ENCODE results near the gene FRMD3.
A peak's percentile ranks its signal among the peaks of the same experiment; 100 is the strongest.

FRMD3 gene

DNA sequence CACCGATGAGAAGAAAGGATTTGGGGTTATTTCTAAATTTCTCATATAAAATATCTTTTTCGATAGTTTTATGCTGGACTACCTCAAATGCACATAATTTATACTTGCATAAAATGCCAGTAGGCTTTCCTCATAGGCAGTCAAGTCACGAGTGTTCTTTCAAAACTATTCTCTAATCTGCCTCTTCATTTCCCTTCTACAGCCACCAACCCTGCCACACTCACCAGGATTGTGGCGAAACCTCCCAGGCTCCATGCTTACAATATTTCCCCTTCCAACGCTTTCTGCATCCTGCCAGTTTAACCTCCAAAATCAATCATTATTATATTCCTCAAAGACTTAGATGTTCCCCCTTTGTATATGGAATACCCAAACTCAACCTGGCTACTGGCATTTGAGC lies 65.4 kb downstream of the FRMD3 start:
- no peak for DNase-seq (ENCODE audit: low spot score)

DNA sequence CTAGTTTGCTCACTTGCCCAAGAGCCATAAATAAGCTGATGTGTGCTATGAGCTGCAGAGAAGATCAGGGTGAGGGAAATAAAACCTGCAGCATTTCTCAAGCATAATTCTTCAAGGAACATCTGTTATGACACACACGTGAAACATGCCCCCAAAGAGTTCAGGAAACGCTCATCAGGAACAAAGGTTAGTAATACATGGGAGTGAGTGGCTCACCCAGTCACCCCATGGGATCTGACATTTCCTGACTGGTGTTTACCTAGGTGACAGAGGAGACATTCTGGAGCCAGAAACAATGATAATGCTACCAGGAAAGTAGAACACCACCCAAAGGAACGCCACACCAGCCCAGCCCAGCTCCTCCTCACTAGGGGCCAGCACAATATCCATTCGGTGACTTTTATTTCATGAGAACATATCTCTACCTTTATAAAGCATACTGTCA lies 66.0 kb downstream of the FRMD3 start:
- DNase-seq (ENCODE audit: low spot score) = no peak

DNA sequence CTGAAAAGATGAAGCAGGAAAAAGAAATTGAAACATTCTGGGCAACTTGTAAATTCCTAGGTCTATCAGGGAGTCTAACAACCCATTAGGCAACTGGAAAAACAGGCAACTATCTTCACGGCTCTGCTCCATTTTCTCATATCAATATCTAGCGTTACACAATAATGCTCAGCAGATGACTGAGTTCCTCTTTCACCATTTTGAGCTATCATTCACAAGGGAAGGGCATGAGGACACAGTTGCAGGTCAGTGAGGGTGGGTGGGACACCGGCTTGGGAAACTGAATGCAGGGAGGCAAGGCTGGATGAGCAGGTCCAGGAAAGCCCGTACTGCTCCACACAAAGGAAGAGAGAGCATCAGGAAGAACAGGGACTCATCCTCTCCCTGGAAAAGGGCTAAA lies 67.0 kb downstream of the FRMD3 start:
- no peak for DNase-seq (ENCODE audit: low spot score)

DNA sequence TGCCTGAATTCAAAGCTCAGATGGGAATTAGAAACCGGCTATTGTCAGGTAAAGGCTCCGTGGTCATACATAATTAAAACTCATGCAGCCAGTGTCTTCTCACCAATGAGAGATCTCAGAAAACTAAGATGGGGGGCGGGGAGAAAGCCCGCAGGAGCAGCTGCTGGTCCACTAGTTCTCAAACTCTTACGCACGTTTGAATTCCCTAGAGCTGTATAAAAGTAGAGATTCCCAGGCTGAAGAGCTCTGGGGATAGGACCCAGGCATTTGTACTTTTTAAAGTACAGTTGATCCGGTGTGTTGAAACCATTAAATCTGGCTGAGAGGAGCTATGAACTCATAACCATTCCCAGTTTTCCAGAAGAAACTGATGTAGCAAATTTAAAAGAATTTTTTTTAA lies 68.5 kb downstream of the FRMD3 start:
- no peak for DNase-seq (ENCODE audit: low spot score)

DNA sequence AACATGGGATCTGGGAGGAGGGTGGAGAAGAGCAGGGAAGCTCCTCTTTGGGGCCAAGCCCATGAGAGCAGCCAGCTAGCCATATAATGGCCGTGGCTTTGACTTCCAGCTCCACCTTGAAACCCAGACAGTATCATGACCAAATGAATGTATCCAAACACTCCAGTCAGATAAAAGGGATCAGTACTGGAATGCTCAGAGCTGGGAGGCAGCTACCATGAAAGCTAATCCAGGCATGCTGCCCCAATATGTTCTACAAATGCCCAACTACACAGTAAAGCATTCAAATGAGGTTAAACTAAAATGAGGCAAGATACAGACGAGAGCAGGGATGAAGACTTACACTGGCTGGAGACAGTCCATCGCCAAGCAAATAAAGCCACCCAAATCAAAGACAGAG lies 69.4 kb downstream of the FRMD3 start:
- no peak for DNase-seq (ENCODE audit: low spot score)

DNA sequence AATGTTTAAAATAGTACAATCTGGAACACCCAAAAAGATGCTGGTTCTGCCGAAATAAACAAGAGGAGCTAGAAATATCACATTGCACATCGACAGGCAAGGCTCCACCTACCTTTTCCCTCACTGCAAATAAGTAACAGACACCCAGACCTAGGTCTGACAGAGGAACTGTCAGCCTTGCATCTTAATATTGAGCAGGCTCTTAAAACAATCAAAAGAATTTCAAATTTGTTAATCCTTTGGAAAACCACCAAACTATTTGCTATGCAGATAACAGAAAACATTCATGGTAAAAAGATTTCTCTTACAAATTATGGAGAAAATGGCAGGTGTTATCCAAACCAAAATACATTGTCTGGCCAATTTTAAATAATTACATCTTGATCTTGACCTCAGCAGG lies 71.3 kb downstream of the FRMD3 start:
- DNase-seq (ENCODE audit: low spot score) = no peak

DNA sequence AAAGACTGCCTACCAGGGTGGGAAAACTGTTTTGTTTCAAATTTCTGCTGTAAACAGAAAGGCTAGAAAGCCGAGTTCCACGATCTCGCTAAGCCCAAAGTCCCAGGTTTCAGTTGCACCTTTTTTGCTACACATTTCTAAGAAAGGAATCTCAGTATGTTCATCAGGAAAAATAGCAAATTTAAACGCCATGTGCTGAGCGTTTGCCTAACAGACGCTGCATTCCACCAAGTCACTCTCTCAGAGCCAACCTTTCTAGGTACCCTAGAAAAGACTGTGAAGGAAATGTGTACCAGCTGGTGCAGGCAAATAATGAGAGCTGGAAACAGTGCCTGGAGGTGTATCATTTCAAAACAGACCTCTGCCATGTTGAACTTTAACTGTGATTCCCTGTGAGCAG lies 71.8 kb downstream of the FRMD3 start:
- no peak for DNase-seq (ENCODE audit: low spot score)

DNA sequence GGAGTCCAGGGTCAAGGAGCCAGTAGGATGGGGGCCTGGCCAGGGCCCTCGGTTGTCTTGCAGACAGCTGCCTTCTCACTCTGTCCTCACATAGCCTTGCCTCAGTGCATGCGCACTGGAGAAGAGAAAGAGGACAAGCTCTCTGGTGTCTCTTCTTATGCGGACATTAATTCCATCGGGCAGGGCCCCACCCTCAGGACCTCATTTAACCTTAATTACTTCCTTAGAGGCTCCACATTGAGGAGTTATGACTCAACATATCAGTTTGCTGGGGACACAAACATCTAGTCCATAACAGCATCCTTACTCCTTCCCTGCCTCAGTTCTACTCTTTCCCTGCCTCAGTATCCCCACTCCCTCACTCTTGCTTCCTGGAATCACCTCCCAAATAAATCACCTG lies 78.4 kb downstream of the FRMD3 start:
- no peak for DNase-seq (ENCODE audit: low spot score)

DNA sequence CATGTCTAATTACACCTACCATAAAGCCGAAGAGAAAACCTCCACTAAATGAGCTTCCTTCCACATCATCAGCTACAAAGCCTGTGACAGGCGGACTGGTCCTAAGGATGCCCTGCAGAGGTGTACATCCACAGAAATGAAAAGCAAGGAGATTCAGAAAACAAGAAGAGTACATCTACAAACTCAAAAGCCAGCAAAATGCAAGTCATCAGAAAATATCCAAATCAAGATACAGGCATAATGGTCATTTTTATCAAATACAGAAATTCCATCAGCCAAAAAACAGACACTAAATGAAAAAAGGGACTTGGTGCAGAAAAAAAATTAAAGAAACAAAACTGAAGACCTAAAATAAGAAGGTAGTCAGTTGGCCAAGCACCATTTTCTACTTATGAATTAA lies 79.7 kb downstream of the FRMD3 start:
- DNase-seq (ENCODE audit: low spot score) = no peak

DNA sequence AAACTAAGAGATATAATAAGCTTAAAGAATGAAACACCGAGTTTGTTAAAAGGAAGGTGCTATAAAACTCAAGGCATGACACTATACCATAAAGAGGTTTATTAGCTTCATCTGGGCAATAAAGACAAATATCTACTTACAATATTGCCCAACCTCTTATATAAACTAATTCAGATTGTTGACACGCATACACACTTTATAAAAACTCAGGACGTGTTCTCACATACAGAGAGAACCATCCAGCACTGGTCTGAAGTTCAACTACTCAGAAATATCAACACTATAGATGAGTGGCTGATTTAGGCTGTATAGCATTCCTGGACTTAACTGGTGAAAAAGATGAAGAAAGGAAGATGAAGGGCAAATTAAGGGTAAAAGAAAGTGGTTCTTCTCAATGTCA lies 81.2 kb downstream of the FRMD3 start:
- DNase-seq (ENCODE audit: low spot score) = no peak

DNA sequence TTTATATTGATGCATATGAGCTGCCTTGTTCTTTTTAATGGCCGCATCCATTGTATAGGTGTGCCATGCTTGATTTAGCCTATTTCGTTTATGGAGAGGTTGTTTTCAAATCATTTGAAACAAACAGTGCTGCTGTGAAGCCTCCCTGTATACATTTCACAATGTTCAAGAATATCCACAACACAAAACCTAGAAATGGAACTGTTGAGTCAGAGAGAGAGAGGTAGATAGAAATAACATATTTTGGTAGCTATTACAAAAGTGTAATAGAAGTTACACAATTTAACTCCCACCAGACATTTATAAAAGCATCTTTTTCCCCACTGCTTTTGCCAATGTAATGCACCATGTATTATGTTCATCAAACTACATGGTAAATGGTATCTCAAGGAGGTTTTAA lies 82.0 kb downstream of the FRMD3 start:
- DNase-seq (ENCODE audit: low spot score) = no peak

DNA sequence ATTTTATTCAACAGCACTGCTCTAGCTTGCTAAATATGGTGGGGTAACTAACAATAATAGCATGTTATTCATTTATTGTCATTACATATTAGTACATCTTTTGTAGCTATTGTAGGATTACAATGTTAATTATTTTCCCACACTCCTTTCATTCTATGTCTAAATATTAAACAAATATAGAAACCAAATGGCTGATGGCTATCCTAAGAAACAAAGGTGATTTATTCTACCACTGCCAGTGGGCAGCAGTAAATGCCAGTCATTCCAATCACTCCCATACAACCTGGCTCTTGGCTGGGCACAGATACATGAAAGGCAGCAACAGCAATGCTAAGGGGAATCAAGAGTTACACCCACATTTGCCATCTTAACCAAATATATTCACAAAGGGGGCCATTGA lies 84.1 kb downstream of the FRMD3 start:
- DNase-seq (ENCODE audit: low spot score) = no peak

DNA sequence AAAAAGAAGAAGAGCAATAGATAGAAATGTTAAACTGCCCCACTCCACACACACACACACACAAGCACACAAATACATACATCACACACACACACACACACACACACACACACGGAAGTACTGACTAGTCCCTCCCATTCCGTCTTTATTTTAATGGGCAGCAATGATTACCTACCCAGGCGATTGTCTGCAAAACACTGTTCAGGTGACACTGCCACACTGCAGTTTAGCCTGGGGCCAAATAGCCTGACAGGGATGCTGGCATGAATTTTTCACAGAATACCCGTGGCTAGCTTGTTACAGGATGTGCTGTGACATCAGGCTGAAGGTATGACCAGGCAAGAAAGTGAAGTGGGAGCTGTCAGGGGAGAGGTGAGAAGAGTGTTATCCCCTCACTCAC lies 86.9 kb downstream of the FRMD3 start:
- no peak for DNase-seq (ENCODE audit: low spot score)

DNA sequence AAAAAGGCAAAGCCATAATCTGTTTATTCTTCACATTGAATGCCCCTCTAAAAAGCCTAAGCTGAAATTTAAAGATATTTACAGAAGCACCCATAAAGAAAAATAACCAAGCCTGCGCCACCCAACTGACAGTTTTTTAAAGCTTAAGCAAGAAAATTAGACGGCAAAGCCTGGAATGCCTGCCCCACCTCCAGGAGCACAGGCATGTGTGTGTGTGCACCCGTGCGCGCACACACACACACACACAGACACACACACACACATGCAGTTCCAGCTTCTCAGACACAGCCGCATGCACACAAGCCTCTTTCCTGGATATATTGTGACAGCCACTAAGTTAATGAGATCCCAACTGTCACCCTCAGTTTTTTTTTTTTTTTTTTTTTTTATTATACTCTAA lies 88.2 kb downstream of the FRMD3 start:
- no peak for DNase-seq (ENCODE audit: low spot score)

DNA sequence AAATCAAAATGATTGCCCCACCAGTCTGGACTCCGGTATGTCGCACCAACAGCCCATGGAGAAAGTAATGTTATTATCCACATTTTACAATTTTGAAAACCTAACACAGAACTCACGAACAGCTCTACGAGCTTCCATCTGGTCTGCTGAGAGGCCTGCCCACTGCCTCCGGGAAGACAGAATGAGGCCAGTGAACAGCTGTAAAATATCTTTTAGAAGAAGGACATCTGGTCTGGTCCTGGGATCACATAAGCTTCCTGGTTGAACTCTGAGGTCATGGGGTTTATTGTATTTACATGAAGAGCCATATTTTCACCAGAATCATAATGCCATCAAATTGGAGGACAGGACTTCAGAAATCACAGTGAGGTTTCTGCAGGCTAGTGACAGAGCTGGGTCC lies 89.0 kb downstream of the FRMD3 start:
- no peak for DNase-seq (ENCODE audit: low spot score)

DNA sequence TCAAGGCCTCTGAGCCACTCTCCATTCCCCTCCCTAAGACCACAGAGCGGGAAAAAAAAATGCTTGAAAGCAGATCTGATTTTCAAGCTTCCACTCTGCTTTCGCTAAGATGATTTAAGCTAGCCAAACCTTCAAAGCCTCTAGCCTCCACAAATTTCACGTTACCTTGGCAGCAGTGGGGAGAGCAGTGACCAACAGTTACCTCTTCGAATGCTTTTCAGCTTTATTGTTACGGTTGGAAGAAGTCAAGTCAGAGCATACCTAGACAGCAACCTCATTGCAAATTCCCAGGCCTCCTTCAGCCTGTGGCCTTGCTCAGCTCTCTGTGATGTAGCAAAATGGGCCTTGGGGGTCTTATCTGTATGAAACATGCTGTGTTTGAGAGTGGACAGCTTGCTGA lies 89.6 kb downstream of the FRMD3 start:
- DNase-seq (ENCODE audit: low spot score) = no peak

DNA sequence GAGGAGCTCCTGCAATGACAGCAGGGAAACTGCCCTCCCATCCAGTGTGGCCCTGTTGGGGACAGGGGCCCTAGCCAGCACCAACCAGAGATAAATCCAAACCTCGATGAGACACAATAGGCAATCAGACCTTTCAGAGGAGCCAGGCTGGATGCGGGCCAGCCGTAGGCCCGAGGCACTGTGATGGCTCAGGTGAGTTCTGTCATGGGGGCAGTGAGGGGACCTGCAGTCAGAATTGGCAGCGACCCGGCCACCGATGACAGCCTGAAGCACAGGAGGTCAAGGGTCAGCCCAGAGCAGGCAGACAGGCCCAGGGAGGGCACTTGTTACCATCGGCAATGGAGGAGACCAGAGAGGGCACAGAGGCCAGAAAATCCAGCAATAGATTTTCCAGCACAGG lies 90.8 kb downstream of the FRMD3 start:
- no peak for DNase-seq (ENCODE audit: low spot score)

DNA sequence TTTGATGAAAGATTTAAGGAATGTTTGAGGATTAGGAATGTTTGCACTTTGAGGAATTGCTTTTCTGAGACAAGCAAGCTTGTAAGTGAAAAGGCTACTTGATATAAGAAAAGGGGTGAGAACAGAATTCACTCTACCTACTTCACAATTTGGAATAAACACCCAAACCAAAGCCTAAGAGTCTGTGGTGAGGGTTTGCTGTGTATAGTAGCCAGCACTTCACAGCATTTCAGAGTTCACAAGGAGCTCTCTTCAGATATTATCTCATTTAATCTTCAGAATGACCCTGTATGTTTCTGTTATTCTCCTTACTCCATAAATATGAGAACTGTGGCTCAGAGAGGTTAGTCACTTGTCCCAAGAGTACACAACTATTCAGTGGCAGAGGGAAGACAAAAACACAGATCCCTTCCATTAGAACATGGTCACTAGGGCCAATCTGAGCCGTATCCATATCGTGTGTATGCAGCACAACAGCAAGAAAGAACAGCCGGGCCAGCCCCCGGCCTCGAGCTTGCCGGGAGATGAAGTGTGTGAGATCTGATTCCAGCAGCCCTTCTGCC lies 92.4 kb downstream of the FRMD3 start:
- DNase-seq (ENCODE audit: low spot score) = no peak

DNA sequence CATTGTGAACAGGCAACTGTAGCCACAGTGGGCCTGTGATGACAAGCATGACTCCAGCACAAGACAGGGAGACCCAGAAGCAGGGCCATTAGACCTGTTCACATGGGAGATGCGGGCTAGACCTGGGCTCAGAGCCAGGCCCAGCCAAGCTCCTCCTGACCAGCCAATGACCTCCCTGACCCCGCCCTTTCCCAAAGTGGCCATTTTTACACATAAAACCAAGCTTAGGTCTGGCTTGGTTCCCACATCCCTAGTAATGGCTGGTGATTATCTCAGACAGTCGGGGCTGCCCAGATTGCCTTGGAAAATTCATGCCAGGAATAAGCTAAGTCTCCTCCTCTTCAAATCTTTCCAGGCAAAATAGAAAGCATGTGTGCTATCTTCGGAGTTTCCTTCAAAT lies 94.1 kb downstream of the FRMD3 start:
- DNase-seq (ENCODE audit: low spot score) = peak; percentile 50

DNA sequence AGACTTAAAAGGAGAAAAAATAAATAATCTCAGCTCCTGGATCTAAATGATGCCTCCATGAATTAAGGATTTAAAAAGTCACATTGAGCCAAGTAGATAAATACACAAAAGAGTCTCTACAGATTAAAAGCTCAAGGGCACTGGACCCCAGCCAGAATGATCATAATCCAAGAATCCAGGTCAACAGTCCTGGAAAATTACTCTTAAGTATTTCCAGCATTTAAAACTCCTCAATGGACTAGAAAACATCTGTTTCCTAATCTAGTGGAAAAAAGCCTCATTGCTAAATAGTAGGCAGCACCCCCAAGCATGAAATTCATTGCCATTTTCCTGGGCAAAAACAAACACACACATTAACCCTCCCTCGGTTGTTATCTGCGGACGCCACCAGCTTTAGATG lies 96.8 kb downstream of the FRMD3 start:
- no peak for DNase-seq (ENCODE audit: low spot score)

DNA sequence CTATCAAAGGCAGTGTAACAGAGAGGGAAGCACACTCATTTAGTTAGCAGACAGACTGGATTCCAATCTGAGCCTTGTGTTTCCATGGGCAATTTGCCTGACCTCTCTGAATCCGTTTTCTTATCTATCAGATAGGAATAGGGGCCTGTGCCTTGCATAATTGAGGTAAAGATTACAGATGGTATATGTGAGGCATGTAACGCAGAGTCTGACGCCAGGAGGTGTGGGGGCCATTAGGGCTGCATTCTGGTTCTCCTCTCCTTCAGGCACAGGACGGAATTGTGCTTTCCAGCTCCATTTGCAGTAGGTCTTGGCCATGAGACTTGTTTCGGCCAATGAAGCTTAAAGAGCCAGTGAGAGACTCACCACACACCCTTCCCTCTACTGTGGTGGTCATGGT lies 97.6 kb downstream of the FRMD3 start:
- no peak for DNase-seq (ENCODE audit: low spot score)

DNA sequence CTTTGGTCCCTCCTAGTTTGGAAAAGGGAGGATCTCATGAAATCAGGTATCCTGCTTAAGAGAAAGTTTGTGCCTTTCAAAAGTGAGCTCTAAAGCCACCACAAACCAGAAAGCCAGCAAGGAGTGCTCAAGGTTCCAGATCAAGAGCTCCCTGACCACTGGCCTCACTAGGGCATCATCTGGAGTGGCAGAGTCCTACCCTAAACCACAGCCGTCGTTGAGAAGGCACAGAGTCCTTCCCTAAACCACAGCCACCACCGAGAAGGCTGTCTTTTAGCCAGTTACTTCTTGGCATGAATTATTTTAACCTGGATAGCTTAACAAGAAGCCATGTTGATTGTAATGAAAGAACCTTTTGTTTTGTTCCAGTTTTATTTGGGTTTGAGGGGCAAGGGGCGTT lies 102.9 kb downstream of the FRMD3 start:
- no peak for DNase-seq (ENCODE audit: low spot score)

DNA sequence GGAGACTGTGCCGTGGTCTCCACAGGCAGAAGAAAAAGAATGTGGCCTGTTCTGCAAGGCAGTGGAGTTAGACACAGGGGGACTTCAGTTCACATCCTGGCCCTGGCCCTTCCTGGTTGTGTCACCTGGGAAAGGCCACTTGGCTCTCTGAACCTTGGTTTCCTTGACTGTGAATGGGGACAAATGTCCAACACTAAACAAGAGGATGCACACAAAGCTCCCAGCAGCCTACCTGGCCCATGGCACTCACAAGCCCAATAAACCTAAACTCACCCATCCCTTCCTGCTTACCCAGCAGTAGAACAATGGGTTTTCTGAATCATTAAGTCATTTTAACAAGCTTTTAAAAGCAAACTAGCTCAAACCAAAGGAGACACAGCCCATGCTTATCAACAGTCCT lies 103.9 kb downstream of the FRMD3 start:
- DNase-seq (ENCODE audit: low spot score) = no peak

DNA sequence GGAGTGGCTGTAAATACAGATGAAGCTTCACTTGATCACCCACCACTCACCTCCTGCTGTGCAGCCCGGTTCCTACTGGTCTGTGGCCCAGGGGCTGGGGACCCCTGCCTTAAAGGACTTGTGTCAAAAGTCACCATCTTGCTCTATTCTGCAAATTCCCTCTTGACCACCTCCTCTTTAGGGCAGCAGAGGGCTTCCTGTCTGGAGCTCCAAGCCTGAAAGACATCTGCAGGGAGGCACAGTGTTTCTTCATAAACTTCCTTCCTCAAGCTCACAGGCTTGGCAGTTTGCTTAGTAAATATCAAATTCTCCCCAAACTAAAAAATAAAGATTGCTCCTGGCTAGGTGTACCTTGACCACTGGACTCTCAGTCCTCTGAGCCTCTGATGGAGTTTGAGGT lies 104.4 kb downstream of the FRMD3 start:
- DNase-seq (ENCODE audit: low spot score) = no peak

All from AG20443 (cell line).